Hepatic stellate cell (primary cell): ENCODE measurements around the gene GPC6.

Experiments used
- DNase-seq: peaks from one replicate; pipeline ENCODE4 v3.0.0; 2011; ENCODE audit warnings: low spot score

GPC6 gene

DNA sequence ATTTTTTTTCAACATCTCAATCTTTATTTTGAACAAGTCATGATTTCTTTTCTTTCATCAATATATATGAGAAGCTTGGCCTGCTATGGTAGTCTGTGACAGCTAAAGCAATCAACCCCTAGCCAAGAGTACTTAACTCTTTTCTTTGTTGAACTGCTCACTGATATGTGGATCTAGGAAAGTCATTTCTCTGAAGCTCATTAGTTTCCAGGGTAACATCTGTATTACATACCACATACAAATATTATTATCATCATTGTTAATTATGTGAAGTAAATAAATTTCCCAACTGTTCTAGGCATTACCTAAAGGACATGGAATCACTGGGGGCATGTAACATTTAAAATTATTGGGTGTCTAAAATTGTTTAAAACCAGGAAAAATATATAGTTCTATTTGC lies 985.6 kb downstream of the GPC6 start:
- no peak for DNase-seq

DNA sequence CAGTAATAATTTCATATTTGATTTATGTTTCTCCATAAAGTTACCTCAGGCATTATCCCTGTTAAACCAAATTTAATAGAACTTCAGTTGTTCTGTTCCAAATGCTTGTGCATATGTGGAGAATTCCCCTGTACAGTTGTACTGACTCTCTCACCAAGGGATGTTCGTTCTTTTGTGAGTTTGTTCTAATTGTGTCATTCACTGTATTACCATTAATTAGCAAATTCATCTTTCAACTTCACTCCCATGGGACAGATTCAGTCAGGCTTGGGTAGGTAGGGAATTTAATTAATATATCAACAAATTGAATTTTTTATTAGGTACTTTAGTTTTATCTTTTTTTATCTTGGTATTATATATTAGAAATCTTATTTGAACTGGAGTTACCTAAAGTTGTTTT lies 987.5 kb downstream of the GPC6 start:
- DNase-seq, result no peak

DNA sequence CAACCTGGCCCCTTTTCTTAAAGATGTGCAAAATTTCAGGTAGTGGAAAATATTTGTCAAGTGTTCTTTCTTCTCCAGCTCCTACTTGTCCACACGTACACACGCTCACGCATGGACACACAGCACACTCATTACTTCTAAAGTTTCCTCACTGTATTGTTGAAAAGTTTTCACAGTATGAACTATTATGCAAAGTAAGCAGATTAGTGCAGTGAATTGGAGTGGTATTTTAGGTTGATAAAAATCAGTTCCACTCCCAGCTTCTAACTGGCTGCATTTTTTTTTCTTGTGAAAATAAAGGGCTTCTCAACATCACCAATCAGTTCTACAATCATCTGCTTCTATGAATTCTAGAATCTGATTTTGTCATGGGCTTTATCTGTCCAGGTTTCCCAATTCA lies 988.4 kb downstream of the GPC6 start:
- no peak for DNase-seq

DNA sequence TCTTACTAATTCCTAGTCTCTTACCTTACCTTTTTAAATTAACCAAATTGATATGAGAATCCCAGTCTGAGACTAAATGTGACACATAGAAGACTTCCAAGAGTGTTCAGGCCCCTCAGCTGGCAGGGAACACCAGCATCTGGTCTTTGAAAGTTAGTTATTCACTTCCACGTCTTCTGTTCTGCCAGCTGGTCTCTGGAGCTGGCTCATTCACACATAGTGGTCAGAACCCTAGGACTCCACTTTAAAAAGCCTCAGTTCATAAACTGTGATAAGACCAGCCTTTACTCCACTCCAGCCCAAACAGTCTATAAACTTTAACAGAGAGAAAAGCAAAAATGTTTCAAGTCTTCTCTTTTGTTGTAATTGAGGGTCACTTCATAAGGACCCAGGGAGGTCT lies 989.9 kb downstream of the GPC6 start:
- no peak for DNase-seq

DNA sequence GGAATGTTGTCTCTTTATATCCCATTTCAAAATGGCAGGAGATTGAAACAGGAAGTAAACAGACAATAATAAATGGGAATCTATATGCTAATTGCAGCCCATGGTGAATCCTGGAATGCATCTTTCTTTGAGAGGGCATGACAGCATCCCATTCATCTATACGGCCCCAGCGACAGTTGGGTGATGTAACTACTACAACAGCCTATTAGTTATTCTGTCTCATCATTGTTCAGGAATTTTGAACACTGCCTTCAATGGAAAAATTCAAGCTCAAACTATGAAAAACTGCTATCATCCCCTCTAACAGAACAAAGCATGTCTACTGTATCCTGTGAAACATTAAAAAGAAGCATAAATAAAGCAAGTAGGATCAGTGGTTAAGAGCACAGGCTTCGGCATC lies 990.8 kb downstream of the GPC6 start:
- no peak for DNase-seq

DNA sequence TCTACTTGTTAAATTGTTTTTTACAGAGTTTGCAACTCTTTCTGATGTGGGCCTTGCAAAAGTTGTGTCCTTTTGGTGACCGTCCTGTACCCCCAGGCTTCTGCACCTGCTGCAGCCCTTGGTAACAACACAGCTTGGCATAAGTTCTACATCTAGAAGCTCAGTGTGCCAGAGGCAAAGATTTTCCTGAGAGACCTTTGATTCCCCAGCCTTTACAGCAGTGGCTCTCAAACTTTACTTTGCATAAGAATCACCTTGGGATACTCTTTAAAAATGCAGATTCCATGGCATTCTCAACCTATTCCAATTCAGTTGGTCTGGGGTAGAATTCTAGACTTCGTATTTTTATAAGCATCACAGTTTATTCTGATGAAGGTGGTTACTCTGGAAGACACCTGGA lies 991.9 kb downstream of the GPC6 start:
- DNase-seq, result no peak

DNA sequence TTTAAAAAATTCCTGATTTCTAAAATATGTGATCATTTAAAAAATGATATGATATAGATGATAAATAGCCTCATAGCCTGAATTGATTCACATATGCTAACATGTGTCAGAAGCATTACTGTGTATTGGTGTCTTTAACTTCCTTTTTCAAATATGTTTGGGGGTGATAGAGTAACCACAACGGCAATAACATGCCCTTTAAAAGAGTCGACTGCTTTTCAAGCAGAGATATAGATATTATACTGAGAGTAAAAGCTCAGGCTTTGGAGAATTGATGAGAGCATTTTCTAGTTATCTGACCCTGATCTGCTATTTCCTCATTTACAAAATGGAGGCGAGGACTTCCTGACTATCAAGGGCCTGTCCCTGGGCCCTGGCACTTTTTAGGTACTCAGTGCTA lies 992.3 kb downstream of the GPC6 start:
- no peak for DNase-seq

DNA sequence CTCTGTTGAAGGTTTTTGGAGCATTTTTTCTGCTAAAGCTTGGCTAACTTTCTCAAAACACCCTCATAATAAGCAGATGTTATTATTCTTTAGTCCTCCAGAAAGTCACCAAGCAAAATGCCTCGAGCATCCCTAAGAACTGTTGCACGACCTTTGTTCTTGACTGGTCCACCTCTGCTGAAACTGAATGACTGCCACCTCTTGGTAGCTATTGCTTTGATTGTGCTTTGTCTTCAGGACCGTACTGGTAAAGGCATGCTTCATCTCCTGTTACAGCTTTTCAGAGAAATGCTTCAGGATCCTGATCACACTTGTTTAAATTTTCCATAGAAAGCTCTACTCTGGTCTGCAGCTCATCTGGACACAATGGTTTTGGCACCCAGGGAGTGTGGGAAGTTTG lies 998.1 kb downstream of the GPC6 start:
- no peak for DNase-seq

DNA sequence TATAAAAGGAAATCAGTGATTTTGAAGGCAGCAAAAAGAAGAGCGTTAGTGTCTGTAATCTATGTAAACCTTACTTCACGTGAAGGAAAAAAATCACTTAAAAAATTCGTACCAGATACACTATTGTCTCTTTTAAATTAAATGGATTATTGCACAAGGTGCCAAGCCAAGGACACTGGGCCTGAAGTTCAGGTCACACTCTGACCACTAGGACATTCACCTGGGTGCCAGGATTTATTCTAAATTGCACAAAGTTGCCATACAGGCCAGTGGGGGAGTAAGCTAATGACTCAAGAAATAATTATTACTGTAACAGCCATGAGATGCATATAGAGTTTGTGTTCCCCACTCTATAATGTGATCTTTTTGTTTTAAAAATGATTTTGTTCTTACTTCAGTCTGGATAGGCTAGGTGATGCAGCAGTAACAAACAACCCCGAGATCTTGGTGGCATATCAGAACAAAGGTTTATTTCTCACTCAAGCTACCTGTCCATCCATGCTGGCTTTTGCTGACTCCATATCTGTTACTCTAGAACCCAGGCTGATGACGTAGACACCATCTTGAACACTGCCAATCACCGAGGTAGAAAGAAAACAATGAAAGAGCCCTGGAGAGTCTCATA lies 1000.8 kb downstream of the GPC6 start:
- no peak for DNase-seq

DNA sequence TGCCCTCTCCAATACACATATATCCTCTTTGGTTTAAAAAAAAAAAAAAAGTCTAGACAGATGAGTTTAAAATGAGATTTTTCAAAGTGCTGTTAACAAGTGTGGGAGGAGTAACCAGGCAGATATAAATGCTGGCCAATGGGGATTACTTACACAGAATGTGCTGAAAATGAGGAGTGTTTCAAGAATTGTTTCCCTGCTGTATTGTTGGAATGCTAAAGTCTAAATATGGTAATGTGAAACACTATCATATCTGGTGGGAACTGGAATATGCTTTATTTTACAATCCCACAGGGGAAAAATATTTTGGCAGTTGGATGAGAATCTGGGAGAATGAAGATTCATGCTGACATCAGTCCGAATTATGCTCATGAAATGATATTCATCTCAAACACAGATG lies 1002.2 kb downstream of the GPC6 start:
- no peak for DNase-seq

DNA sequence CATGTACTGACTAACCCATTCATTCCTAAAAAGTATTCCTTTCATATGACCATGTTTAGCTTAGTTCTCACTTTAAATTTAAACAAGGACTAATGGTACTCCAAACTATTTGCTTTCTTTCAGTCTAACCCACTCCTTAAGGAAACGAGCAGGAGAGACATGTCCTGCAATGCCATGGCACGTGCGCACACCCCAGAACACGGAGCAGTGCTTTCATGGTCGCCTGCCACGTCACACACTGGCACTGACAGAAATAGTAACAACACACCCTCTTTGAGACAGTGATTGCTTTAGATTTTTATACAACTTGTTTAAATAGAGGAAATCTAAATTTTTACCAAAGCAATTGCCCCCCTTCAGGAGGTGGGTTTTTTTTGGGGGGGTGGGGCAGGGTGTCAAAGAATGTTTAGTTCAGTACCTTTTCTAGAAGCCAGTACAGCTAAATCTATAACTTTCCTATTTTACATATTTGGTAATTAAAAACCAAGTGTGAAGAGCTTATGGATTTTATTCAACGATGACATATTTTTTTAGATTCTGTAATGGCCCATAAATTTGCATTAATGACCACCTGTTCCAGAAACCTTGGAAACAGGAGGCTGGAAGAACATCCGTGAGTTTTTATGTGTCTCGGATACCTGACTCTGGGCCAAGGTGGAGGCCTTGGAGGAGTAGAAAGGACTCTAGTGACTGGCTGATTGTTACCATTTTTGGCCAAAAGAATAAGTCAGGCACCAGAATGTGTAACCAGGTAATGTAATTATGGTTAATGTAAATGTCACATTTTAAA lies 1005.7 kb downstream of the GPC6 start:
- no peak for DNase-seq

DNA sequence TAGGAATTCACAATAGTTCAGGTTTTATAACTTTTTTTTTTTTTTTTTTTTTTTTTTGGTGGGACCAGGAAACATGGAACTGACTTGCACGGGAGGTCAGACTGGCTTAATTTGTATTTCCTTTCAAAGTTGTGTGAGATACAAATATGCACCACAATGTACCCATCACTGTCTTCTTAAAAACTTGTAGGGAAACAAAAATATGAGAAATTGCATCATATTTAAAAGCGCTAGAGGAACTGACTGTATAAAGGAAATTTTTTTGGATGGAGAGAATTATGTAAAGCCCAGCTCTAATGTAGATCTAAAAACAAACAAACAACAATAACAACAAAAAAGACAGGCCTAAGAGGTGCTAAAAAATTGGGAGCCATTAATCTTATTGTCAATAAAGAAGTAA lies 1006.3 kb downstream of the GPC6 start:
- no peak for DNase-seq

DNA sequence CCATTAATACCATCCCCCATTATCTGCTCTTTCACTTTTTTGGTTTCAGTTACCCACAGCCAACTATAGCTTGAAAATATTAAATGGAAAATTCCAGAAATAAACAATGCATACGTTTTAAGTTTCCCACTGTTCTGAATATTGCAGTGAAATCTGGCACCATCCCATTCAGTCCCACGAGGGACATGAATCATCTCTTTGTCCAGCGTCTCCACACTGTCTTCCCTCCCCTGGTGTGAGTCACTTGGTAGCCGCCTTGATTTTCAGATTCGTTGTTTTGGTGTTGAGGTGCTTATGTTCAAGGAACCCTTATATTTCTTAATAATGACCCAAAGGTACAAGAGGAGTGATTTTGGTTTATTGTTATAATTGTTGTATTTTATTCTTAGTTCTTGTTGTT lies 1006.8 kb downstream of the GPC6 start:
- peak; percentile 42 for DNase-seq

DNA sequence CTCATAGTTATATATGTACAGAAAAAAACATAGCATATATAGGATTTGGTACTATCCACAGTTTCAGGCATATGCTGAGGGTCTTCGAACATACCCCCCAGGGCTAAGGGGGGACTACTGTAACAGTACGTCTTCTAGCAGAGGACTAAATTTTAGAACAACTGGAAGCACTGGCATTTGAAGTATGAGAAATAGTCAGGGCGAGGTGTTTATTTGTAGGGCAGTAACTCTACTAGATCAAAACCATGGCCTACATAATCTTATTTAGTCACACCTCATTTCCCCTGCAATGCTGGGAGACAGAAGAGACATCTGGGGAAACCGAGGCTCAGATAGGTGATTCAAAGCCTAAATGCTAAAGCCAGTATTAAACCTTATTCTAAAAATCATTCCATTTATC lies 1007.2 kb downstream of the GPC6 start:
- DNase-seq, result no peak

DNA sequence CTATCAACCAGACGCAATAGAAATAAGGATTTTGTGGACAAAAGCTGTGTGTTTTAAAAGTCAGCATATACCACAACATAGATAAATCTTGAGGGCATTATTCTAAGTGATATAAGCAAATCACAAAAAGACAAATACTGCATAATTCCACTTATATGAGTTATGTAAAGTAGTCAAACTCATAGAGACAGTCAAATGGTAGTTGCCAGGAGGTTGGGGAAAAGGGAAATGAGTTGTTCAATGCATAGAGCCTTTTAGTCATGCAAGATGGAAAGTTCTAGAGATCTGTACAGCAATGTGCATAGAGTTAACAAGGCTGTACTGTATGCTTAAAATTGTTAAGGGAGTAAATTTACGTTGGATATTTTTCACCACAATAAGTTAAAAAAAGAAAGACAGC lies 1008.1 kb downstream of the GPC6 start:
- DNase-seq, result no peak

DNA sequence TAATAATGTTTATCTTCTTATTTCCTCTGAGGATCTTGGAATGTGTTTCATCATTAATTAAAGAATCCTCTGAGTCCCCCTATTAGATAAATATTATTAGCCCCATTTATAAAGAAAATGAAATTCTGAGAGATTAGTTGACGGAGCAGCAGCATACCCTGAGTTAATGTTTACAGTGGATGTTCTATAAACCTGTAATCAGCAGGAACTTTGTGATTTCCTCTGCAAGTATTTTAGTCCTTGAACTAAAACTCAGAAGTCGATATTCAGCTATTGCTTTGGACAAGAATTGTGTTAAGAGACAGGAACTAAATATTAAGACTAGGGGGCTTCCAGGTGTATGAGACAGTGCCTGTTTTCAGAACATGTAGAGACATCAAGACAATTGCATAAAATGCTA lies 1009.5 kb downstream of the GPC6 start:
- DNase-seq, result no peak

DNA sequence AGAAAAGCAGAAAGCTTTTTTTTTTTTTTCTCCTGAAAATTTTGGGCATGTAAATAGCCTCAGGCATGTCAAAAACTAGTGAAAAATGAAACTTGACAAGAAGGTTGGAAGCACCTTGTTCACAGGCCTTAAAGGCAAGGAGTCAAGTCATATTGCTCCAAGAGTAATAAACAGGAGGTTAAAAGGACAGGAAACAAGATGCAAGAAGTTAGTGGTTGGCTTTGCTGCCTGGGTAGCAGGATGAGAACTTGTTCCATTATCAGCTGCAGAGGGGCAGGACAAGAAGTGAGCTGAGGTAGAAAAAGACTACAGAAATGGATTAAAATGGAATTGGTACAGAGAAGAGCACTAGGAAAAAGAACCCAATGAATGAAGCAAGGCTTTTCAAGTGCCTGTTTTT lies 1010.3 kb downstream of the GPC6 start:
- no peak for DNase-seq

DNA sequence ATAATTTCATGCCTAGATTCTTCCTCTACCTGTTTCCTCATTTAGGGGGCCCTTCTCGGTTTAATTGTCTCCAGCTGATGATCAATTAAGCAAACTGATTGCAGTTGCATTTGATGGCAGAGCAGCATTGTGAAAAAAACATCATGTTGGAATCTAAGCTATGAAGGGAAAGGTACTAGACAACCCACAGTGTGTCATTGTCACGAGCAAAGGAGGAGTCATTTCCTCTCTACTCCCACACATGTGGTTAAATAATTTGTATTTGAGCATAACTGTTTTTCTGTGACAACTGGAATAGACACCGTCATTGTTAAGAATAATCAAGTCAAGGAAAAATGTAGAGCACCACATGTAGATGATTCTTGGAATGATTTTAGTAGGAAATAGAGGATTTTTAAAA lies 1012.5 kb downstream of the GPC6 start:
- DNase-seq, result peak; percentile 8

DNA sequence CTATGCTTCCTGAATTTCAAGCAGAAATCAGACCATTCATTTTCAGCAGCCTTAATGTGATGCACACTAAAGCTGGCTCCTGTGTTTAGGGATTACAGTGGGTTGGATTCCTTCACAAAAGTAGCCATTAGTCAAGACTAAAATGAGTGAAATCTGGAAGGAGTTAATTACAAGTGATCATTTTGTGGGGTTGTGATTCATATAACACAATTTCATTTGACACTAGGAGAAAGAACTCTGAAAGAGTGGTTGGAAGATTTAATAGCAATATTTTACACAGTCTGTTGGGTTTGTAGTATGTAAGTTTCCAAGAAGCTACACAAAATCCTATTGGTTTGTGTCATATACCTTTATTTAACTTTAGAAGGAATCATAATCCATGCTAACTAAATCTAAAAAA lies 1015.9 kb downstream of the GPC6 start:
- no peak for DNase-seq

DNA sequence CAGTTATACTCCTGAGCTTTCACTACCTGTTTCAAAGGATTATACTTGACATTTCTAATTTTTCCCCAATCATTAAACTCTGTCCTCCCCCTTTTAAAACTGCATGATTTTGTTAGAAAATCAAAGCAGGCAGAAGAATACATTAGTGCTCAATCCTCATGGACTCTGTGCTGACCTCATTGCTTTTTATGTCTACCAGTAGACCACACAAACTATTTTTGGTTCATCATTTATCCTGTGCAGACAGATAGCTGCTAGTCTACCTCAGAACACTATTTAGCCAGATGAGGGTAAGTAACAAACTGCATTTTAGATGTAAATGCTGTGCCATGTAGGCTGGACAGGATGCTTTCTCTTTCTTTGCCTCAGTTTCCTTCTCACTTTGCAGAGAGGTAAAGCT lies 1016.9 kb downstream of the GPC6 start:
- no peak for DNase-seq

DNA sequence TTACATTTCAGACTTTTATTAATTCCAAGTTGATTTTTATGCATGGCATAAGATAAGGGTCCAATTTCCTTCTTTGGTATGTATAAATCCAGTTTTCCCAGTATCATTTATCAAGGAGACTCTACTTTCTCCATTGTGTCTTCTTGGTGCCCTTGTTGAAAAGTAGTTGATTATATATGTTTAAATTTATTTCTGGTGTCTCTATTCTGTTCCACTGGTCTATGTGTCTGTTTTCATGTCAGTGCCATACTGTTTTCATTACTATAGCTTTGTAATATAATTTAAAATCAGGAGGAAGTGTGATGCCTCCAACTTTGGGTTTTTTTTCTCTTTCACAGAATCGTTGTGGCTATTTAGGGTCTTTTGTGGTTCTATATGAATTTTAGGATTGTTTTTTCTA lies 1019.9 kb downstream of the GPC6 start:
- DNase-seq, result no peak

DNA sequence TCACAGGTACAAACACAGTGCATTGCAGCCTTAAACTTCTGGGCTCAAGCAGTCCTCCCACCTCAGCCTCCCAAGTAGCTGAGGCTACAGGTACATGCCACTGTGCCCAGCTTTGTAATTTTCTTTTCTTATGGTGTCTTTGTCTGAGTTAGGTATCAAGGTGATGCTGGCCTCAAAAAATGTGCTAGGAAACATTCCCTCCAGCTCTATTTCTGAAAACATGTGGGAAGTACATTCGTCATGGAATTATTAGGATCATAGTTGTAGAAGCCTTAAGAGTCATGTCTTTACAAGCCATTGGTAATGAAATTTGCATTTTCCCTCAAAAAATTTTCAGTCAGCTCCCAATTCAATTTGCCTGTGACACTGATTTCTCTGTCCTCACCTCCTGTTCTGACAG lies 1021.3 kb downstream of the GPC6 start:
- DNase-seq, result no peak

DNA sequence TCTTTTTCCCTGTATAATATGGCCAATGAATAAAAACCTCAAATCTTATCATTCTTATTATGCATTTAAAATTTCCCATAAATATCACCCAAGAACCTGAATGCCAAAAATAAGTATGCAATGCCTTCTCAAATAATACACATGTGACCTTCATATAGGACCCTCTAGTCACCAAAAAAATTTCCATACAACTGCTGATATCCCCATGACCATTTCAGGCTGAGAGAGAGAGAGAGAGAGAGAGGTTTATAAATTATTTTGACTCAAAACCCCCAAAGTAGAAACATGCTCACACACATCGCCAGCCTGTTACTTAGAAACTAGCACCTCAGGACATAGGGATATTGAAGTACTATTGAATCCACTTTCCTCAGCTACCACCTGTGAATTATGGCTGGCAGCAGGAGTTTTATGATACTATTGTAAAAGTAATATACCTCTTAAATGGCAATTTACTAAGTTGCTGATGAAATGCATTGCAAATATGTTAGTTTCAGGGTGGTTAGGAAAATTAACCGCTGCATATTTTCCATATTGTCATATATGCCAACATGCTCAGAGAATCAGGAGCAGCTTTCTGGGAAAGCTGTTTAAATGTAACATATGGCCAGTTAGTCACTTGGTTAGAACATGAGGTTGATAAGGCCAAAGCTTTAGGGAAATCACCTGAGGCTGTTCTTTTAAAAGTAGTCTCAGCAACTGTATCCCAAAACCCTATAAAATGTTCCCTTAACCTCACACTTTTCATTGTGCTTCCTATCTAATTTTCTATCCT lies 1022.0 kb downstream of the GPC6 start:
- DNase-seq, result no peak
